Osteoblast (primary cell): ENCODE measurements around the gene CHN1. TPM values are rescaled to one million over a fixed set of nuclear protein-coding genes. Genes with fewer than 3 reads are reported as not detected.

Experiments used
- DNase-seq: peaks from one replicate; pipeline ENCODE4 v3.0.0; 2011; ENCODE audit warnings: low spot score, mixed read lengths; ENCODE audit not compliant: insufficient read length; ENCODE audit errors: missing footprints
- H2AFZ ChIP-seq: 2 replicates; pipeline ENCODE4 v1.6.0; 2011; ENCODE audit warnings: mild to moderate bottlenecking, low read length
- H3K27ac ChIP-seq: 2 replicates; pipeline ENCODE4 v1.5.1; 2011; ENCODE audit warnings: mild to moderate bottlenecking, low read depth, low read length, moderate library complexity
- H3K27me3 ChIP-seq: 2 replicates; pipeline ENCODE4 v1.6.0; 2012; ENCODE audit warnings: mild to moderate bottlenecking, control low read depth, inconsistent platforms, low read length, moderate library complexity; ENCODE audit not compliant: insufficient read depth
- H3K36me3 ChIP-seq: 2 replicates; pipeline ENCODE4 v1.5.1; 2011; ENCODE audit warnings: mild to moderate bottlenecking, low read length, control low read depth, moderate library complexity; ENCODE audit not compliant: insufficient read depth
- H3K4me1 ChIP-seq: 2 replicates; pipeline ENCODE4 v1.5.1; 2011; ENCODE audit warnings: mild to moderate bottlenecking, low read length, control low read depth, moderate library complexity; ENCODE audit not compliant: insufficient read depth
- H3K4me2 ChIP-seq: 2 replicates; pipeline ENCODE4 v1.6.0; 2011; ENCODE audit warnings: mild to moderate bottlenecking, low read length; ENCODE audit not compliant: insufficient read depth
- H3K4me3 ChIP-seq: fragments of 200-600 bp; sonication (generic); 3 replicates; pipeline ENCODE4 v1.5.1; 2012; ENCODE audit warnings: mild to moderate bottlenecking, low read length, inconsistent platforms; ENCODE audit not compliant: insufficient read depth
- H3K79me2 ChIP-seq: 2 replicates; pipeline ENCODE4 v1.6.0; 2012; ENCODE audit warnings: mild to moderate bottlenecking, low read length, control low read depth, inconsistent platforms; ENCODE audit not compliant: insufficient read depth
- H3K9me3 ChIP-seq: 2 replicates; pipeline ENCODE4 v1.5.1; 2011; ENCODE audit warnings: low read depth, low read length, control low read depth
- H4K20me1 ChIP-seq: 2 replicates; pipeline ENCODE4 v1.6.0; 2012; ENCODE audit warnings: mild to moderate bottlenecking, low read length, control low read depth; ENCODE audit not compliant: insufficient read depth
- total RNA-seq: library from RNA; depleted of rRNA; stranded (reverse); fragments of >200 nt; gene quantifications from 2 replicates; pipeline ENCODE4 v1.2.3, GENCODE V29; 2012
- TF ChIP-seq, protein P1 (sequence below): IDR thresholded peaks from 2 replicates; pipeline ENCODE4 v1.5.1; 2011; ENCODE audit warnings: mild to moderate bottlenecking, low read depth, low read length, moderate library complexity; ENCODE audit errors: extremely low read depth

Gene CHN1
- total RNA-seq, 1 donor: 33.7 TPM

DNA sequence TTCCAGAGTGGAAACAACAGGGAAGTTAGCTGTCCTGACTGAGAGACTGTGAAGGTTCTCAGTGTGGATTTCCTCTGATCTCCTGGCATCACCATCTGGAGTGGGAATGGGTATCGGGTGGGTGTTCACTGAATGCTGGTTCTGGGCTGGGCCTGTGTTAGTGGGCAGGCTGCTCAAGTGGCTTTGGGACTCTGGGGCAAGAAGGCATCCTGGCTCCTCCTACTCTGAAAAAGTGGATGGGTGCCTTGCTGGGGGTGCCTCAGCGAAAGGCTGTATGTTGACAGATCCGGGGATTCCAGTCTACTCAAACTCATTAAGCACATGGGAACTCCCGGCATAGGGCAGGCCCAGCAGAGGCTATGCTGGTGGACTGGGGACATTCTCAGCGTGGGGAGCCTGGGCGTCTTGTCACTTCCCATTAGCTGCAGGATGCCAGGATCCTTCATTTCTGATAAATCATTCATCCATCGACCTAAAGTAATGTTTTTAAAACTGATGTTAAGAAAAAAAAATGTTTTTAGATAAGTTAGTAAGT, 213.4 kb downstream of the CHN1 start:
- no peak overlapping the region for H3K27ac ChIP-seq

DNA sequence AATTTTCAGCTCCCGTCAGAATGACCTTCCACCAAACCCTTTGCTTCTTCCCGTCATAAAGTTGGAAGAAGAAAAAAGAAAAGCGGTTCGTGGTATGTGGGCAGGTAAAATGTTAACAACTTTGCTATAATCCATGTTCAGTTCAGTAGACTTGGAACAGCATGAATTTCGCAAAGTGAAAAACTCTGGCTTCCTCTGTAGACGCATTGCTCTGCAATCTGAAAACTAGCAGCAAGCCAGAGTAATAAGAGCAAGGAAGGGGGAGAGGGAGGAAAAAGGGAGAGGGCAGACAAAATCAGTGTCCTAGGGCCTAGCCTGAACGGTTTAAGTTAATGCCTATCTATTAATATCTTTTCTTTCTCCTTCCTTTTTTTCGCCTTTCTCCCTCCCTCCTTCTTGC, 214.2 kb downstream of the CHN1 start:
- no peak for DNase-seq
- no peaks in the 10 kb centered on the region for H3K79me2 ChIP-seq
- no peak overlapping the region for H3K4me3 ChIP-seq
- TF ChIP-seq, protein P1, sequence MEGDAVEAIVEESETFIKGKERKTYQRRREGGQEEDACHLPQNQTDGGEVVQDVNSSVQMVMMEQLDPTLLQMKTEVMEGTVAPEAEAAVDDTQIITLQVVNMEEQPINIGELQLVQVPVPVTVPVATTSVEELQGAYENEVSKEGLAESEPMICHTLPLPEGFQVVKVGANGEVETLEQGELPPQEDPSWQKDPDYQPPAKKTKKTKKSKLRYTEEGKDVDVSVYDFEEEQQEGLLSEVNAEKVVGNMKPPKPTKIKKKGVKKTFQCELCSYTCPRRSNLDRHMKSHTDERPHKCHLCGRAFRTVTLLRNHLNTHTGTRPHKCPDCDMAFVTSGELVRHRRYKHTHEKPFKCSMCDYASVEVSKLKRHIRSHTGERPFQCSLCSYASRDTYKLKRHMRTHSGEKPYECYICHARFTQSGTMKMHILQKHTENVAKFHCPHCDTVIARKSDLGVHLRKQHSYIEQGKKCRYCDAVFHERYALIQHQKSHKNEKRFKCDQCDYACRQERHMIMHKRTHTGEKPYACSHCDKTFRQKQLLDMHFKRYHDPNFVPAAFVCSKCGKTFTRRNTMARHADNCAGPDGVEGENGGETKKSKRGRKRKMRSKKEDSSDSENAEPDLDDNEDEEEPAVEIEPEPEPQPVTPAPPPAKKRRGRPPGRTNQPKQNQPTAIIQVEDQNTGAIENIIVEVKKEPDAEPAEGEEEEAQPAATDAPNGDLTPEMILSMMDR: no peak
- no peaks in the 10 kb centered on the region for H3K9me3 ChIP-seq
- H3K4me2 ChIP-seq: no peak overlapping the region
- no peaks in the 10 kb centered on the region for H3K27me3 ChIP-seq
- no peak overlapping the region for H3K27ac ChIP-seq
- no peaks in the 10 kb centered on the region for H4K20me1 ChIP-seq
- H3K36me3 ChIP-seq: no peaks in the 10 kb centered on the region
- peaks cover 32% of the 10 kb centered on the region for H3K4me1 ChIP-seq
- no peak overlapping the region for H2AFZ ChIP-seq

More for the DNA sequence above, 213.4 kb downstream of the CHN1 start:
- Histone ChIP-seq H3K36me3 (no peaks in the 10 kb centered on the region), H4K20me1 (no peaks in the 10 kb centered on the region), H3K4me3 (no peak overlapping the region), H3K4me1 (peaks cover 25% of the 10 kb centered on the region), H2AFZ (no peak overlapping the region), H3K9me3 (no peaks in the 10 kb centered on the region), H3K27me3 (no peaks in the 10 kb centered on the region), H3K79me2 (no peaks in the 10 kb centered on the region), H3K4me2 (no peak overlapping the region)
- DNase-seq: no peak
- TF ChIP-seq, protein P1: no peak

DNA sequence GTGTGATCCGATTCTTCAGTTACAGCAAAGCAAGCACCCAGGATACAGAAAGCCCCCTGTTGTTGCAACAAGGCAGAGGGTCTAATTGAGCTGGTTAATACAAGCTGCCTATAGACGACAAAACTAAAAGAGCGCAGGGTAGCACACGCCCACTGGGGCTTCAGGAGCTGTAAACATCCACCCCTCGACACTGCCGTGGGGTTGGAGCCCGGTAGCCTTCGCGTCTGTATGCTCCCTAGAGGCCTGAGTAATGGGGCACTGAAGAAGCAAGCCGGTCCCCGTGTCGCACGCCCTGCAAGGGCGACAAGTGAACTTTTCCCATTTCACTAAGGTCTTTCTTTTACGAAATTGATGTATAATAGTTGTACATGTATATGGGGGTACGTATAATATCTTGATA, 216.2 kb downstream of the CHN1 start:
- Histone ChIP-seq H3K27ac (no peak overlapping the region), H3K79me2 (no peaks in the 10 kb centered on the region), H2AFZ (peak overlapping the region; percentile 22), H4K20me1 (no peaks in the 10 kb centered on the region), H3K36me3 (no peaks in the 10 kb centered on the region), H3K27me3 (no peaks in the 10 kb centered on the region), H3K4me3 (no peak overlapping the region), H3K9me3 (no peaks in the 10 kb centered on the region), H3K4me2 (no peak overlapping the region), H3K4me1 (peaks cover 28% of the 10 kb centered on the region)
- TF ChIP-seq, protein P1: no peak
- no peak for DNase-seq

DNA sequence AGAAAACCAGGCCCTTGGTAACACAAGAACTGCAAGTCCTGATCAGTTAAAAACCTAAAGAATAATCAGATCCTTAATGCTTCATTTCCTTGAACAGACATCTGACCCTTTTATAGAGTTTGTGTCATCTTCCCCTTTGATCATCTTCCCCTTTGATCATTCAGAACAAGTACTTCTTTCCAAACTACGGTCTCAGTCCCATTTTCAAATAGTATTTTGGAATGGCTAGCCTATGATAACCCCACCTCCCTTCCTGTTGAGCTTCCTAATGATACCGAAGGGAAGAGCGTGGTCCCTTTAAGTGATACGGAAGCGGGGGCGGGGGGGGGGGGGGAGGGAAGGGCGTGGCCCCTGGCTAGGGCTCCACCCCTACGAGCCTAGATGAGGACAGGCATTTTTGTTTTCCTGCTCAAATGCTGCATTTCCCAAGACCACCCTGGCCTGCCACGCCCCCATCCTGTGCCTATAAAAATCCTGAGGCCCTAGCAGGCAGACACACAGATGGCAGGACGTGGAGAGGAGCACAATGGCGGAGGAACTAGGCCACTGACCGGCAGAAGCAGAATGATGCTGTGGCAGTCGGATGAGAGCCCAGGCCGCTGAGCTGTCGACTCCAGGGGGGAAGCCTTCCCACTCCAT, 216.8 kb downstream of the CHN1 start:
- Histone ChIP-seq H3K4me2 (no peak overlapping the region), H3K79me2 (no peaks in the 10 kb centered on the region), H3K36me3 (no peaks in the 10 kb centered on the region), H3K4me1 (peaks cover 28% of the 10 kb centered on the region), H2AFZ (peak overlapping the region; percentile 47), H3K27me3 (no peaks in the 10 kb centered on the region), H3K9me3 (no peaks in the 10 kb centered on the region), H4K20me1 (no peaks in the 10 kb centered on the region), H3K4me3 (no peak overlapping the region), H3K27ac (peak overlapping the region; percentile 98)
- no peak for DNase-seq
- TF ChIP-seq, protein P1: no peak
